Memory B cell (primary cell): Measurements from ENCODE around the gene PEX13.
"Not testable (repeated sequence)": the region's sequence is repeated elsewhere in the genome, so short reads cannot be mapped to it uniquely, and the experiment has no call there.

Experiments
- ATAC-seq: fragments of 150-1000 bp; cut with Tn5 transposase; 2 replicates; pipeline ENCODE4 v1.10.0; 2021; ENCODE audit warnings: low read depth, mild to moderate bottlenecking, moderate library complexity
- DNase-seq, 2 donors: peaks; one replicate each; pipeline ENCODE4 v3.0.0; 2022; ENCODE audit warnings: low spot score in 2 of 2
- H3K27ac Mint-ChIP-seq: one replicate; pipeline ENCODE4 v1.8.0; 2022; ENCODE audit warnings: mild to moderate bottlenecking, moderate library complexity, mixed read lengths
- H3K27me3 Mint-ChIP-seq: one replicate; pipeline ENCODE4 v1.8.0; 2022; ENCODE audit warnings: mixed read lengths
- H3K36me3 Mint-ChIP-seq: one replicate; pipeline ENCODE4 v1.8.0; 2022; ENCODE audit warnings: mild to moderate bottlenecking, mixed read lengths
- H3K4me1 Mint-ChIP-seq: one replicate; pipeline ENCODE4 v1.8.0; 2022; ENCODE audit warnings: mixed read lengths
- H3K4me3 Mint-ChIP-seq: one replicate; pipeline ENCODE4 v1.8.0; 2022; ENCODE audit warnings: mild to moderate bottlenecking, moderate library complexity, mixed read lengths
- H3K9me3 Mint-ChIP-seq: one replicate; pipeline ENCODE4 v1.8.0; 2022; ENCODE audit warnings: mixed read lengths

The PEX13 gene

GRCh38 chr2:60987656-60988055 is 29.9 kb upstream of the PEX13 start:
- H3K9me3 Mint-ChIP-seq, result not testable (repeated sequence)

DNA sequence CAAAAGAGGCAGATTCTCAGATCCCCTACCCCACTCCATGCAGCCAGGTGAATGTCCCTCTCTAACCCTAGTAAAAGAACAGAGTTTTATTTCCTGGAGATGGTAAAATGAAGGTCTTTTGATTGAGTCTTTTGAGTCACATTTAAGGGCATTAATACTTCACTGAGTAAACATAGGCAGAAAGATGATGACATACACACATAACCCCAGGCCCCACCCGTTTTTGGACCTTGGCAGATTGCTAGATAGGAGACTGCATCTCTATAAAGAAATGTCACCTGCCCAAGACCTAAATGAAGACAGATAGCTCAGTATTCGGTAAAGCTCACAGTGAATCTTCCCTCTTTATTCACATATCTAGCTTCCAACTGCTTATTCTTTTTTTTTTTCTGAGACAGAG is 28.3 kb upstream of the PEX13 start:
- ATAC-seq, result no peak
- no peaks in the 10 kb centered on the region for H3K27me3 Mint-ChIP-seq
- no peaks in the 10 kb centered on the region for H3K9me3 Mint-ChIP-seq
- peak overlapping the region; percentile 55 for H3K27ac Mint-ChIP-seq
- no peak overlapping the region for H3K4me3 Mint-ChIP-seq
- H3K4me1 Mint-ChIP-seq, result peaks cover 31% of the 10 kb centered on the region
- peaks cover 4% of the 10 kb centered on the region for H3K36me3 Mint-ChIP-seq
- DNase-seq, result no peak

More at GRCh38 chr2:60987656-60988055, 29.9 kb upstream of the PEX13 start:
- Mint-ChIP-seq H3K27ac (peak overlapping the region; percentile 48), H3K4me1 (peaks cover 30% of the 10 kb centered on the region)
- H3K36me3 Mint-ChIP-seq, DNase-seq, ATAC-seq, H3K4me3 Mint-ChIP-seq, H3K27me3 Mint-ChIP-seq: not testable (repeated sequence)

DNA sequence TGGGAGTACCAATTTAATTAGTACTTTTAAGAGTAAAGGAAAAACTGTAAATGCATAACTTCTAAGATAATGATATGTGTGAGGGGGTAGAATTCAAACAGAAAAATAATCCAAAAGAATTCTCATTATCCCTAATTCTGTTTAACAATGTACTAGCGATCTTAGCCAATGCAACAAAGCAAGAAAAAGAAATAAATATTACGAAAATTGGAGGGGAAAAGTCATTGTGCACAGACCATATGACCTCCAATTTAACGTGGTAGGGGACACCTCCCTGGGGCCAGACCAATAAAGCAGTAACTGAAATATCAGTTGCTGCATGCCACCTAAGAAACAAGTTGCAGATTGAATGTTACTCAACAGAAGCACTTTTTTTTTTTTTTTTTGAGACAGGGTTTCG is 25.9 kb upstream of the PEX13 start:
- Mint-ChIP-seq H3K36me3 (peaks cover 4% of the 10 kb centered on the region), H3K27me3 (no peaks in the 10 kb centered on the region), H3K27ac (peak overlapping the region; percentile 98), H3K4me3 (no peak overlapping the region), H3K9me3 (no peaks in the 10 kb centered on the region), H3K4me1 (peaks cover 34% of the 10 kb centered on the region)
- no peak for ATAC-seq
- no peak for DNase-seq

GRCh38 chr2:60992985-60993392 is 24.5 kb upstream of the PEX13 start:
- DNase-seq, result peak; percentile 49 to 68
- H3K4me3 Mint-ChIP-seq, result peak overlapping the region; percentile 63
- no peaks in the 10 kb centered on the region for H3K9me3 Mint-ChIP-seq
- H3K27me3 Mint-ChIP-seq, result no peaks in the 10 kb centered on the region
- peaks cover 30% of the 10 kb centered on the region for H3K4me1 Mint-ChIP-seq
- peak; percentile 96 for ATAC-seq
- peaks cover 4% of the 10 kb centered on the region for H3K36me3 Mint-ChIP-seq
- peak overlapping the region; percentile 98 for H3K27ac Mint-ChIP-seq

DNA sequence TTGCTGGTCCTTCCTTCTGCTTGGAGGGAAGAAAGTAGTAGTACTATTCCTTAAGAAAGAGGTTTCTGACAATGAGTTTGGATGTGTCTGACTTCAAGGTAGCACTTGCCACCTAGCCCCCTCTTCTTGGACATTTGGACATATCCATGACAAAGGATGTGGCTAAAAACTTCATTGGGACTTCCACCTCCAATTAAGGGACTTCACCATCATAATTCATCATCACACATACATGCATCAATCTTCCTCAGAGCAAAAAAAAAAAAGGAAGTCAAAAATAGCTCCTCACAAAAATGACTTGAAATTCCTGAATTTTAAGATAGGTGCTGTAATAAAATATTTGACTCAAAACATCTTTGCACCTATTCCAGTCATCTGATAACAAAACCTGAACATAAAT is 23.4 kb upstream of the PEX13 start:
- H3K27ac Mint-ChIP-seq, result peak overlapping the region; percentile 98
- no peaks in the 10 kb centered on the region for H3K9me3 Mint-ChIP-seq
- H3K27me3 Mint-ChIP-seq, result no peaks in the 10 kb centered on the region
- peaks cover 30% of the 10 kb centered on the region for H3K4me1 Mint-ChIP-seq
- DNase-seq, result no peak
- H3K36me3 Mint-ChIP-seq, result peaks cover 4% of the 10 kb centered on the region
- ATAC-seq, result no peak
- H3K4me3 Mint-ChIP-seq, result peak overlapping the region; percentile 8

- H3K4me3 Mint-ChIP-seq, result no peak overlapping the region
- no peaks in the 10 kb centered on the region for H3K36me3 Mint-ChIP-seq
- ATAC-seq (peak; percentile 70), DNase-seq (peak; percentile 64 to 70)
- peaks cover 17% of the 10 kb centered on the region for H3K4me1 Mint-ChIP-seq
- H3K9me3 Mint-ChIP-seq, result no peaks in the 10 kb centered on the region
- H3K27me3 Mint-ChIP-seq, result no peaks in the 10 kb centered on the region
- H3K27ac Mint-ChIP-seq, result peak overlapping the region; percentile 41
Measured at GRCh38 chr2:60998628-60999545, 18.6 kb upstream of the PEX13 start.

GRCh38 chr2:61005736-61006135 is 11.8 kb upstream of the PEX13 start:
- no peak for ATAC-seq
- DNase-seq, result no peak
- Mint-ChIP-seq H3K36me3 (no peaks in the 10 kb centered on the region), H3K27ac (no peak overlapping the region), H3K4me3 (no peak overlapping the region), H3K4me1 (no peaks in the 10 kb centered on the region), H3K27me3 (no peaks in the 10 kb centered on the region), H3K9me3 (no peaks in the 10 kb centered on the region)

- H3K27ac Mint-ChIP-seq, result no peak overlapping the region
- H3K36me3 Mint-ChIP-seq, result no peaks in the 10 kb centered on the region
- no peaks in the 10 kb centered on the region for H3K9me3 Mint-ChIP-seq
- H3K4me1 Mint-ChIP-seq, result no peaks in the 10 kb centered on the region
- H3K4me3 Mint-ChIP-seq, result no peak overlapping the region
- DNase-seq, result no peak
- H3K27me3 Mint-ChIP-seq, result no peaks in the 10 kb centered on the region
- ATAC-seq, result no peak
Measured at GRCh38 chr2:61006486-61007105, 10.9 kb upstream of the PEX13 start.

GRCh38 chr2:61009355-61009754 is 8.2 kb upstream of the PEX13 start:
- no peaks in the 10 kb centered on the region for H3K36me3 Mint-ChIP-seq
- H3K27ac Mint-ChIP-seq, result no peak overlapping the region
- no peaks in the 10 kb centered on the region for H3K4me1 Mint-ChIP-seq
- ATAC-seq (no peak), DNase-seq (no peak)
- H3K4me3 Mint-ChIP-seq, result no peak overlapping the region
- no peaks in the 10 kb centered on the region for H3K27me3 Mint-ChIP-seq
- H3K9me3 Mint-ChIP-seq, result no peaks in the 10 kb centered on the region

GRCh38 chr2:61011678-61012077 is 5.8 kb upstream of the PEX13 start:
- H3K36me3 Mint-ChIP-seq, result no peaks in the 10 kb centered on the region
- no peak for DNase-seq
- H3K4me3 Mint-ChIP-seq, result no peak overlapping the region
- H3K4me1 Mint-ChIP-seq, result no peaks in the 10 kb centered on the region
- ATAC-seq, result no peak
- no peak overlapping the region for H3K27ac Mint-ChIP-seq
- no peaks in the 10 kb centered on the region for H3K27me3 Mint-ChIP-seq
- no peaks in the 10 kb centered on the region for H3K9me3 Mint-ChIP-seq

GRCh38 chr2:61012303-61012702 is 5.2 kb upstream of the PEX13 start:
- H3K36me3 Mint-ChIP-seq, ATAC-seq, H3K4me1 Mint-ChIP-seq, H3K27ac Mint-ChIP-seq, H3K27me3 Mint-ChIP-seq, H3K4me3 Mint-ChIP-seq, H3K9me3 Mint-ChIP-seq, DNase-seq: not testable (repeated sequence)

- Mint-ChIP-seq H3K9me3 (no peaks in the 10 kb centered on the region), H3K36me3 (no peaks in the 10 kb centered on the region), H3K4me3 (no peak overlapping the region), H3K27ac (no peak overlapping the region), H3K27me3 (no peaks in the 10 kb centered on the region), H3K4me1 (peaks cover 3% of the 10 kb centered on the region)
- no peak for DNase-seq
- ATAC-seq, result no peak
Measured at GRCh38 chr2:61013382-61013781, 4.1 kb upstream of the PEX13 start.

GRCh38 chr2:61014763-61015162 is 2.8 kb upstream of the PEX13 start:
- no peak overlapping the region for H3K27ac Mint-ChIP-seq
- no peak for DNase-seq
- H3K4me3 Mint-ChIP-seq, result peak overlapping the region; percentile 24
- no peaks in the 10 kb centered on the region for H3K27me3 Mint-ChIP-seq
- H3K36me3 Mint-ChIP-seq, result no peaks in the 10 kb centered on the region
- H3K4me1 Mint-ChIP-seq, result peaks cover 4% of the 10 kb centered on the region
- no peak for ATAC-seq
- no peaks in the 10 kb centered on the region for H3K9me3 Mint-ChIP-seq

GRCh38 chr2:61015976-61016375 is 1.5 kb upstream of the PEX13 start:
- Mint-ChIP-seq H3K9me3 (no peaks in the 10 kb centered on the region), H3K4me3 (peak overlapping the region; percentile 100), H3K36me3 (no peaks in the 10 kb centered on the region), H3K4me1 (peaks cover 7% of the 10 kb centered on the region), H3K27ac (no peak overlapping the region), H3K27me3 (no peaks in the 10 kb centered on the region)
- ATAC-seq, result no peak
- no peak for DNase-seq
